HepG2 (cell line): ENCODE data around the gene CYB5A. TPM values are rescaled to one million over a fixed set of nuclear protein-coding genes. Genes with fewer than 3 reads are reported as not detected.

Experiments
- AGO2 ChIP-seq: fragments of 200-400 bp; formaldehyde crosslinking; optimal IDR thresholded peaks from 2 replicates; pipeline ENCODE3; 2017; ENCODE audit warnings: mild to moderate bottlenecking, low read depth, low read length, moderate library complexity
- BRD4 ChIP-seq: sonication (generic); formaldehyde crosslinking; IDR thresholded peaks from 2 replicates; pipeline ENCODE4 v1.4.0; 2020; ENCODE audit warnings: missing genetic modification reagents
- CAMTA2 ChIP-seq: sonication (generic); formaldehyde crosslinking; IDR thresholded peaks from 2 replicates; pipeline ENCODE4 v1.4.0; 2020; ENCODE audit warnings: mild to moderate bottlenecking, missing genetic modification reagents, borderline replicate concordance
- ERF ChIP-seq: IDR thresholded peaks from 2 replicates; pipeline ENCODE4 v1.6.1; 2018; ENCODE audit warnings: missing biosample characterization, missing genetic modification reagents
- FOSL2 ChIP-seq: sonication (generic); formaldehyde crosslinking; IDR thresholded peaks from 2 replicates; pipeline ENCODE4 v1.4.0; 2020; ENCODE audit warnings: missing genetic modification reagents
- FOXK1 ChIP-seq: sonication (generic); formaldehyde crosslinking; IDR thresholded peaks from 2 replicates; pipeline ENCODE4 v1.4.0; 2020; ENCODE audit warnings: low read depth, missing genetic modification reagents, borderline replicate concordance
- KAT8 ChIP-seq: IDR thresholded peaks from 2 replicates; pipeline ENCODE4 v1.6.1; 2016; ENCODE audit warnings: missing genetic modification reagents, missing compliant biosample characterization
- KLF12 ChIP-seq: sonication (generic); formaldehyde crosslinking; IDR thresholded peaks from 2 replicates; pipeline ENCODE4 v1.4.0; 2020; ENCODE audit warnings: missing genetic modification reagents, borderline replicate concordance
- LCORL ChIP-seq, 2 experiments: fragments of 450-650 bp in 1 of 2; sonication (generic) in 1 of 2; formaldehyde crosslinking in 1 of 2; IDR thresholded peaks; 2 replicates each; pipeline versions ENCODE4 v1.5.0 to v1.6.1; 2017 to 2020; ENCODE audit warnings: antibody characterized with exemption in 1 of 2, missing genetic modification reagents in 1 of 2
- MED13 ChIP-seq: sonication (generic); formaldehyde crosslinking; IDR thresholded peaks from 2 replicates; pipeline ENCODE4 v1.5.0; 2020; ENCODE audit warnings: missing genetic modification reagents
- NCOA1 ChIP-seq: sonication (generic); formaldehyde crosslinking; IDR thresholded peaks from 2 replicates; pipeline ENCODE4 v1.9.0; 2021; ENCODE audit warnings: missing genetic modification reagents
- NR2F1 ChIP-seq, 2 experiments: fragments of 450-650 bp in 1 of 2; formaldehyde crosslinking in 1 of 2; IDR thresholded peaks; 2 replicates each; pipeline versions ENCODE4 v1.5.0 to v1.6.1; 2016 to 2020; ENCODE audit warnings: mild to moderate bottlenecking in 1 of 2, missing compliant biosample characterization in 1 of 2, missing genetic modification reagents in 1 of 2, moderate library complexity in 1 of 2
- SOX5 ChIP-seq: IDR thresholded peaks from 2 replicates; pipeline ENCODE4 v1.6.1; 2016; ENCODE audit warnings: borderline replicate concordance
- SYNCRIP ChIP-seq: fragments of 200-400 bp; formaldehyde crosslinking; IDR thresholded peaks from 2 replicates; pipeline ENCODE4 v1.6.1; 2018; ENCODE audit warnings: mild to moderate bottlenecking, low read depth, low read length; ENCODE audit not compliant: insufficient read depth
- WIZ ChIP-seq: sonication (generic); formaldehyde crosslinking; IDR thresholded peaks from 2 replicates; pipeline ENCODE4 v1.5.1; 2020; ENCODE audit warnings: mild to moderate bottlenecking, missing genetic modification reagents
- YEATS2 ChIP-seq: sonication (generic); formaldehyde crosslinking; IDR thresholded peaks from 2 replicates; pipeline ENCODE4 v1.4.0; 2020; ENCODE audit warnings: missing genetic modification reagents, borderline replicate concordance
- ZBTB8A ChIP-seq: sonication (generic); formaldehyde crosslinking; IDR thresholded peaks from 2 replicates; pipeline ENCODE4 v1.4.0; 2020; ENCODE audit warnings: mild to moderate bottlenecking, low read depth, missing genetic modification reagents, borderline replicate concordance
- ZNF543 ChIP-seq: sonication (generic); formaldehyde crosslinking; IDR thresholded peaks from 2 replicates; pipeline ENCODE4 v1.4.0; 2020; ENCODE audit warnings: mild to moderate bottlenecking, missing genetic modification reagents
- ZNF563 ChIP-seq: sonication (generic); formaldehyde crosslinking; IDR thresholded peaks from 2 replicates; pipeline ENCODE4 v1.8.0; 2022; ENCODE audit warnings: mild to moderate bottlenecking, moderate library complexity, missing genetic modification reagents
- ZNF607 ChIP-seq: sonication (generic); formaldehyde crosslinking; IDR thresholded peaks from 2 replicates; pipeline ENCODE4 v1.5.1; 2020; ENCODE audit warnings: missing genetic modification reagents, mild to moderate bottlenecking, borderline replicate concordance
- ZSCAN20 ChIP-seq: sonication (generic); formaldehyde crosslinking; IDR thresholded peaks from 2 replicates; pipeline ENCODE4 v1.4.0; 2020; ENCODE audit warnings: missing genetic modification reagents, mild to moderate bottlenecking, borderline replicate concordance
- polyA plus RNA-seq, 8 experiments: library from polyadenylated mRNA; depleted of rRNA in 3 of 8; stranded (reverse) in 7 of 8; unstranded in 1 of 8; fragments of >200 nt; fragmentation: Illumina TruSeq in 4 of 8; extraction: Trizol in 4 of 8; gene quantifications; 2 replicates each; pipeline versions ENCODE4 v1.2.1 to v1.2.3, GENCODE V29; 2011 to 2016; ENCODE audit warnings: low read depth in 4 of 8, missing spikeins in 1 of 8, mixed read lengths in 1 of 8; ENCODE audit not compliant: insufficient read depth in 1 of 8
- total RNA-seq, 5 experiments: library from RNA; depleted of rRNA; stranded (reverse); fragments of >200 nt; fragmentation: Illumina TruSeq; extraction: Trizol; gene quantifications; 2 replicates each; pipeline ENCODE4 v1.2.3, GENCODE V29; 2016; ENCODE audit warnings: low read depth in 1 of 5
- TF ChIP-seq, protein P1 (sequence below): sonication (generic); formaldehyde crosslinking; IDR thresholded peaks from 2 replicates; pipeline ENCODE4 v1.4.0; 2020; ENCODE audit warnings: low read depth, missing genetic modification reagents
- TF ChIP-seq, protein P2 (sequence below): IDR thresholded peaks from 2 replicates; pipeline ENCODE4 v1.6.1; 2016
- TF ChIP-seq, protein P3 (sequence below): sonication (generic); formaldehyde crosslinking; IDR thresholded peaks from 2 replicates; pipeline ENCODE4 v1.8.0; 2022; ENCODE audit warnings: missing genetic modification reagents, mild to moderate bottlenecking, inconsistent platforms, borderline replicate concordance

CYB5A gene
- total and polyA plus RNA-seq, 2 of the 13 experiments (the other 11 are each of a cell fraction or from before 2014, with no cell fraction given): 215 to 356 TPM

DNA sequence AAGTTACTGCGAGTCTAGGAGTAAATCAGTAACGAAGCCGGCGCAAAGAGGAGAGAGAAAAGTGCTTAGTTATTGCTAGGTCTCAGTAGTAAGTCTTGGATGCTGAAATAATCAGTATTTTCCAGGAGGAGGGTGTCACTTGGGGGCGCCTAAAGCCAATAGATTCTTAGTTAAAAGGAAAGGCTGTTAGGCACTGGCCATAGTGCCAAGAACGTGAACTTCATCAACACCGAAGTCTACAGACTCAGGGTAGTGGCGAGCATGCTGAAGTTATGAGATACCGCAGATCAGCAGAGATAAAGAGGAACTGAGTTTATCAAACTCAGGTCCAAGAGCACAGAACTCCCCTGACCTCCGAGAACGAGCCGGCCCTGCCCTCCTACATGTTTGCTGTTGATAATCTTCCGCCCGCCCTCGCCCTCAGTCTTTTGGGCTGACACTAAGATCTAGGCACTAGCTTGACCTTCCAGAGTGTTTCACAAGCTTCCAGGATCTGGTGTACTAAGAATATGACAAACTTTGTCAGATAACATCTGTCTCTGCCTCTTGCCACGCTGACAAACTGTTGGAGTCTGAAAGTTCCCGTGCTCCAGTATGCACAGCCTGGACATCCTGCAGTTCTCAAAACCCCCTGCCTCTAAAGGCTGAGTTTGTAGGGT, 49.2 kb downstream of the CYB5A start (continued):
- TF ChIP-seq, protein P1, sequence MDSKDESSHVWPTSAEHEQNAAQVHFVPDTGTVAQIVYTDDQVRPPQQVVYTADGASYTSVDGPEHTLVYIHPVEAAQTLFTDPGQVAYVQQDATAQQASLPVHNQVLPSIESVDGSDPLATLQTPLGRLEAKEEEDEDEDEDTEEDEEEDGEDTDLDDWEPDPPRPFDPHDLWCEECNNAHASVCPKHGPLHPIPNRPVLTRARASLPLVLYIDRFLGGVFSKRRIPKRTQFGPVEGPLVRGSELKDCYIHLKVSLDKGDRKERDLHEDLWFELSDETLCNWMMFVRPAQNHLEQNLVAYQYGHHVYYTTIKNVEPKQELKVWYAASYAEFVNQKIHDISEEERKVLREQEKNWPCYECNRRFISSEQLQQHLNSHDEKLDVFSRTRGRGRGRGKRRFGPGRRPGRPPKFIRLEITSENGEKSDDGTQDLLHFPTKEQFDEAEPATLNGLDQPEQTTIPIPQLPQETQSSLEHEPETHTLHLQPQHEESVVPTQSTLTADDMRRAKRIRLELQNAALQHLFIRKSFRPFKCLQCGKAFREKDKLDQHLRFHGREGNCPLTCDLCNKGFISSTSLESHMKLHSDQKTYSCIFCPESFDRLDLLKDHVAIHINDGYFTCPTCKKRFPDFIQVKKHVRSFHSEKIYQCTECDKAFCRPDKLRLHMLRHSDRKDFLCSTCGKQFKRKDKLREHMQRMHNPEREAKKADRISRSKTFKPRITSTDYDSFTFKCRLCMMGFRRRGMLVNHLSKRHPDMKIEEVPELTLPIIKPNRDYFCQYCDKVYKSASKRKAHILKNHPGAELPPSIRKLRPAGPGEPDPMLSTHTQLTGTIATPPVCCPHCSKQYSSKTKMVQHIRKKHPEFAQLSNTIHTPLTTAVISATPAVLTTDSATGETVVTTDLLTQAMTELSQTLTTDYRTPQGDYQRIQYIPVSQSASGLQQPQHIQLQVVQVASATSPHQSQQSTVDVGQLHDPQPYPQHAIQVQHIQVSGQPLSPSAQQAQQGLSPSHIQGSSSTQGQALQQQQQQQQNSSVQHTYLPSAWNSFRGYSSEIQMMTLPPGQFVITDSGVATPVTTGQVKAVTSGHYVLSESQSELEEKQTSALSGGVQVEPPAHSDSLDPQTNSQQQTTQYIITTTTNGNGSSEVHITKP (CRISPR knock-in tag): no peak
- no peak for TF ChIP-seq BRD4
- peak; percentile 23; the same call in 1 of the 2 replicates for TF ChIP-seq ZNF607 (CRISPR knock-in tag)
- TF ChIP-seq NR2F1 (CRISPR knock-in tag; IDR thresholded peaks at IDR 0.05): no peak
- TF ChIP-seq WIZ (CRISPR knock-in tag): no peak
- 0 out of 2 replicates have a peak, but pooled peaks have one; percentile 13 for TF ChIP-seq FOXK1 (CRISPR knock-in tag)
- peak; percentile 21; the same call in 1 of the 2 replicates for TF ChIP-seq FOSL2 (CRISPR knock-in tag)
- TF ChIP-seq SYNCRIP: no peak
- no peak for TF ChIP-seq LCORL (IDR thresholded peaks at IDR 0.05)
- peak; percentile 20; the same call in 1 of the 2 replicates for TF ChIP-seq LCORL (CRISPR knock-in tag; IDR thresholded peaks at IDR 0.05)
- TF ChIP-seq MED13 (CRISPR knock-in tag): no peak
- TF ChIP-seq CAMTA2: no peak
- TF ChIP-seq ZBTB8A (CRISPR knock-in tag): no peak
- no peak for TF ChIP-seq KLF12 (CRISPR knock-in tag)
- peak; percentile 12; the same call in 1 of the 2 replicates for TF ChIP-seq SOX5 (CRISPR knock-in tag)
- TF ChIP-seq ZNF563 (CRISPR knock-in tag): no peak
- TF ChIP-seq NCOA1 (CRISPR knock-in tag): no peak
- no peak for TF ChIP-seq ZSCAN20
- TF ChIP-seq, protein P2, sequence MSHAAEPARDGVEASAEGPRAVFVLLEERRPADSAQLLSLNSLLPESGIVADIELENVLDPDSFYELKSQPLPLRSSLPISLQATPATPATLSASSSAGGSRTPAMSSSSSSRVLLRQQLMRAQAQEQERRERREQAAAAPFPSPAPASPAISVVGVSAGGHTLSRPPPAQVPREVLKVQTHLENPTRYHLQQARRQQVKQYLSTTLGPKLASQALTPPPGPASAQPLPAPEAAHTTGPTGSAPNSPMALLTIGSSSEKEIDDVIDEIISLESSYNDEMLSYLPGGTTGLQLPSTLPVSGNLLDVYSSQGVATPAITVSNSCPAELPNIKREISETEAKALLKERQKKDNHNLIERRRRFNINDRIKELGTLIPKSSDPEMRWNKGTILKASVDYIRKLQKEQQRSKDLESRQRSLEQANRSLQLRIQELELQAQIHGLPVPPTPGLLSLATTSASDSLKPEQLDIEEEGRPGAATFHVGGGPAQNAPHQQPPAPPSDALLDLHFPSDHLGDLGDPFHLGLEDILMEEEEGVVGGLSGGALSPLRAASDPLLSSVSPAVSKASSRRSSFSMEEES: no peak
- TF ChIP-seq AGO2: no peak
- no peak for TF ChIP-seq ZNF543 (CRISPR knock-in tag)
- TF ChIP-seq ERF: no peak
- TF ChIP-seq KAT8 (CRISPR knock-in tag): 0 out of 2 replicates have a peak, but pooled peaks have one; percentile 11
- TF ChIP-seq YEATS2: no peak
- TF ChIP-seq, protein P3, sequence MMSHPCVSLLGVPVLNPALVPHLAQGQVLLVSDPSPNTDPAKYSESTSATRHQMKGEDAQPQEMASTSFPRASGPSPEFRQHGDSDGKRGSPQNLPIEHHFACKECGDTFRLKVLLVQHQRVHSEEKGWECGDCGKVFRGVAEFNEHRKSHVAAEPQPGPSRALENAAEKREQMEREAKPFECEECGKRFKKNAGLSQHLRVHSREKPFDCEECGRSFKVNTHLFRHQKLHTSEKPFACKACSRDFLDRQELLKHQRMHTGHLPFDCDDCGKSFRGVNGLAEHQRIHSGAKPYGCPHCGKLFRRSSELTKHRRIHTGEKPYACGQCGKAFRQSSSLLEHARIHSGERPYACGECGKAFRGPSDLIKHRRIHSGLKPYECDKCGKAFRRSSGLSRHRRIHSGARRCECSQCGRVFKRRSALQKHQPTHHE: peak; percentile 50; the same call in 1 of the 2 replicates
